IMR-90 (cell line): ENCODE measurements around the gene HNRNPR.

Experiments used
- CEBPB ChIP-seq: IDR thresholded peaks from 2 replicates; pipeline ENCODE4 v1.6.1; 2012; ENCODE audit warnings: low read depth, low read length, improper control_type of control experiment
- CHD1 ChIP-seq: IDR thresholded peaks from 2 replicates; pipeline ENCODE4 v1.6.1; 2012; ENCODE audit warnings: low read depth, low read length, improper control_type of control experiment
- CTCF ChIP-seq: conservative IDR thresholded peaks from 2 replicates; pipeline ENCODE4 v1.5.1; 2012; ENCODE audit warnings: mild to moderate bottlenecking, low read depth, low read length, improper control_type of control experiment
- POLR2A ChIP-seq: IDR thresholded peaks from 2 replicates; pipeline ENCODE4 v1.6.1; 2012; ENCODE audit warnings: mild to moderate bottlenecking, low read depth, low read length

DNA sequence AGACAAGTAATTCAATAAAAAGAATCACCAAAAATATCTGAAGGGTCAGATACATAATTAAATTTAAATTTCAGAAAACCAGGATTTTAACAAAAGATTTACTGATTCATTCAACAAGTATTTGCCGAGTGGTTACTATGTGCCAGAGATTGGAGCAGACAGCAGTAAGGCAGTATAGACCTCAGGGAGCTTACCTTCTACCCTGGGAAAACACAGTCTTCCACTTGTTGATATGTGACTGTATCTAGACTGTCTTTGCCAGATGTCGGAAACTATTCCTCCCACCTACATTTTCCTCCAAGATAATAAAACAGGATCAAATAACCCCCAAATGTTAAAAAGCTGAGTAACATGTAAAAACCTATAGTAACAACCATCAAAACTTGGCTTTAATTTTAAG lies 6.2 kb downstream of the HNRNPR start:
- no peak for TF ChIP-seq CTCF
- no peak for TF ChIP-seq CEBPB
- no peak for TF ChIP-seq CHD1
- TF ChIP-seq POLR2A = no peak
